Dendritic cell treated with granulocyte-macrophage colony-stimulating factor and Interleukin-4, amounts not matched to agents 40 ng/mL and 50 ng/mL, for 4 days (primary cell): ENCODE data around the gene GSPT2.

Source experiments
- H3K27ac Mint-ChIP-seq: one replicate; pipeline ENCODE4 v1.8.0; 2022; ENCODE audit warnings: mild to moderate bottlenecking, mixed read lengths
- H3K27me3 Mint-ChIP-seq: one replicate; pipeline ENCODE4 v1.8.0; 2022; ENCODE audit warnings: mild to moderate bottlenecking, mixed read lengths
- H3K36me3 Mint-ChIP-seq: one replicate; pipeline ENCODE4 v1.8.0; 2022; ENCODE audit warnings: low read depth, mixed read lengths
- H3K4me1 Mint-ChIP-seq: one replicate; pipeline ENCODE4 v1.8.0; 2022; ENCODE audit warnings: low read depth, mixed read lengths
- H3K4me3 Mint-ChIP-seq: one replicate; pipeline ENCODE4 v1.8.0; 2022; ENCODE audit warnings: mild to moderate bottlenecking, moderate library complexity, mixed read lengths
- H3K9me3 Mint-ChIP-seq: one replicate; pipeline ENCODE4 v1.8.0; 2022; ENCODE audit warnings: mixed read lengths
- intact Hi-C: fragments of 100-400 bp; cut with micrococcal nuclease; formaldehyde crosslinking; loops from one replicate; pipeline ENCODE4 v1.15.0; 2022

The GSPT2 gene

DNA sequence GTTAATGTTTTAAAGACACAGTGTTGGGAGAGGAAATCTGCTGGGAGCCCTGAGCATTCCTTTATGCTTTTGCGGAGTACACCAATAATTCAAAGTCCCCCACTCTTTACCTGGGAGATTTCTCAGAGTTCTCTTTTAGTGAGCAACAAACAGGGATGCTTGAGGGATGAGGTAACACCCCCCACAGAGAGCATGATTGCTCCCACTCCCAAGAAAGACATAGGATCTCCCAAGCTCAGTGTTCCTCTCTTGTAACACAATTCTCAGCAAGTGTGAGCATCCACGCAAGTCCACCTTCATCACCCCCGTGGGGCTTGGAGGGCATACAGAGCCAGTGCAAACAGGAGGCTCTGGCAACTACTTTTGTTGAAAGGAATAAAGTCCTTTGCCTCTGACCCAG, 36.1 kb downstream of the GSPT2 start:
- Mint-ChIP-seq H3K4me3 (no peak overlapping the region), H3K36me3 (no peaks in the 10 kb centered on the region), H3K27ac (no peak overlapping the region), H3K9me3 (no peaks in the 10 kb centered on the region), H3K4me1 (no peaks in the 10 kb centered on the region), H3K27me3 (no peaks in the 10 kb centered on the region)
- intact Hi-C loops, result no loop called here

DNA sequence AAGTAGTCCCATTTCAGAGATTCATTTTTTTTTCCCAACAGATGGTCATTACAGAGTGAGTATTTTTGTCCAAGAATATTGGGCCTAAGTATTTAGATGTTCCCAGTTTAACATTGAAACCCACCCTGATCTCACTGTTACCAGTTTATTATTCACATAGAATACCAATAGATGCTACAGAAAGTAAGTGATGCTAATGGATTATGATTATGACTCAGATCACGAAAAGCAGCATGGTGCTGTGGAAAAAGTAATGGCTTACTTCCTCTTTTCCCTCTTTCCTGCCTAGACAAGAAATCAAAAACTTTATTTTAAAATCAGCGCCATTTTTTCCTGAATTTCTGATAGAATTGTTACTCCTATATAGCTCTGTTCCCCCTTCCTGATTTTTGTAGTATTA, 51.9 kb downstream of the GSPT2 start:
- no peaks in the 10 kb centered on the region for H3K36me3 Mint-ChIP-seq
- intact Hi-C loops, result no loop called here
- H3K27ac Mint-ChIP-seq, result no peak overlapping the region
- H3K27me3 Mint-ChIP-seq, result peaks cover 3% of the 10 kb centered on the region
- no peaks in the 10 kb centered on the region for H3K9me3 Mint-ChIP-seq
- no peak overlapping the region for H3K4me3 Mint-ChIP-seq
- no peaks in the 10 kb centered on the region for H3K4me1 Mint-ChIP-seq
